IPS-15b (cell line): Measurements from ENCODE around the gene NUFIP2.
"Not testable (repeated sequence)": the region's sequence is repeated elsewhere in the genome, so short reads cannot be mapped to it uniquely, and the experiment has no call there.

Source experiments
- H3K27me3 ChIP-seq: one replicate; pipeline ENCODE4 v1.6.1; 2013; ENCODE audit warnings: low read length; ENCODE audit not compliant: control insufficient read depth, insufficient read depth
- H3K36me3 ChIP-seq: one replicate; pipeline ENCODE4 v1.6.1; 2013; ENCODE audit warnings: low read length; ENCODE audit not compliant: control insufficient read depth, insufficient read depth
- H3K4me1 ChIP-seq: one replicate; pipeline ENCODE4 v1.6.1; 2013; ENCODE audit warnings: mild to moderate bottlenecking, low read length; ENCODE audit not compliant: control insufficient read depth, insufficient read depth
- H3K4me3 ChIP-seq: one replicate; pipeline ENCODE4 v1.5.1; 2013; ENCODE audit warnings: low read depth, low read length
- H3K9ac ChIP-seq: one replicate; pipeline ENCODE4 v1.6.1; 2013; ENCODE audit warnings: low read depth, mild to moderate bottlenecking, low read length
- H3K9me3 ChIP-seq: one replicate; pipeline ENCODE4 v1.6.1; 2013; ENCODE audit warnings: mild to moderate bottlenecking, low read length; ENCODE audit not compliant: control insufficient read depth, insufficient read depth

NUFIP2 gene, protein sequence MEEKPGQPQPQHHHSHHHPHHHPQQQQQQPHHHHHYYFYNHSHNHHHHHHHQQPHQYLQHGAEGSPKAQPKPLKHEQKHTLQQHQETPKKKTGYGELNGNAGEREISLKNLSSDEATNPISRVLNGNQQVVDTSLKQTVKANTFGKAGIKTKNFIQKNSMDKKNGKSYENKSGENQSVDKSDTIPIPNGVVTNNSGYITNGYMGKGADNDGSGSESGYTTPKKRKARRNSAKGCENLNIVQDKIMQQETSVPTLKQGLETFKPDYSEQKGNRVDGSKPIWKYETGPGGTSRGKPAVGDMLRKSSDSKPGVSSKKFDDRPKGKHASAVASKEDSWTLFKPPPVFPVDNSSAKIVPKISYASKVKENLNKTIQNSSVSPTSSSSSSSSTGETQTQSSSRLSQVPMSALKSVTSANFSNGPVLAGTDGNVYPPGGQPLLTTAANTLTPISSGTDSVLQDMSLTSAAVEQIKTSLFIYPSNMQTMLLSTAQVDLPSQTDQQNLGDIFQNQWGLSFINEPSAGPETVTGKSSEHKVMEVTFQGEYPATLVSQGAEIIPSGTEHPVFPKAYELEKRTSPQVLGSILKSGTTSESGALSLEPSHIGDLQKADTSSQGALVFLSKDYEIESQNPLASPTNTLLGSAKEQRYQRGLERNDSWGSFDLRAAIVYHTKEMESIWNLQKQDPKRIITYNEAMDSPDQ

DNA sequence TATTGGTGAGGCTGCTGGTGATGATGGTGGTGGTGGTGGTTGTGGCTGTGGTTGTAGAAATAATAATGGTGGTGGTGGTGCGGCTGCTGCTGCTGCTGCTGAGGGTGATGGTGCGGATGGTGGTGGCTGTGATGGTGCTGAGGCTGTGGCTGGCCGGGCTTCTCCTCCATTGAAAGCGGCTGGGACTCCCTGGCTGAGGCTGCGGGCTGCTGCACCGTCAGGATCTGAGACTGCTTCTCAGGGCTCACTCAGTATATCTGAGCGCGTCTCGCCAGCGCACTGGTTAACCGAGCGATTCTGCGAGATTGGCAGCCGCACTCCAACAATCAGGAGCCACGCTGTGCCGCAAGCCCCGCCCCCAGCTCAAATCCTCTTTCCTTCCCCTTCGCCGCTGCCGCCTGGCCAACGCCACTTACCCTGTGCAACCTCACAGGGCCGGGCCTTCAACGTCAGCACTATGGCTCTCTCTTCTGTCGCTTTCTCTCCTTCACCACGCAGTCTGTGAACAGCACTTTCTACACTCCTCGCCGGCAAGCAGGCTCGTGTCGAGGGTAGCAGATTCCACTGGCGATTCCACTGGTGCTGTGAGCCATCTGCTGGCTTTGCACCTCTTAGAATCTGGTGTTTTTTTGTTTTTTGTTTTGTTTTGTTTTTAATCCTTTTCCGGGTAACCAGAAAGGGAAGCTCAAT is at the start of gene NUFIP2:
NUFIP2 (minus strand) TSS at position 259 of the 690 bp plus-strand sequence; CDS start at position 170, 89 bp downstream.
- H3K4me3 ChIP-seq, result peak within 1 kb of the TSS; percentile 99
- no peaks in the 10 kb centered on the region for H3K4me1 ChIP-seq
- peak within 1 kb of the TSS; percentile 99 for H3K9ac ChIP-seq
- no peaks in the 10 kb centered on the region for H3K9me3 ChIP-seq
- H3K36me3 ChIP-seq, result no peaks in the 10 kb centered on the region
- H3K27me3 ChIP-seq, result no peaks in the 10 kb centered on the region

DNA sequence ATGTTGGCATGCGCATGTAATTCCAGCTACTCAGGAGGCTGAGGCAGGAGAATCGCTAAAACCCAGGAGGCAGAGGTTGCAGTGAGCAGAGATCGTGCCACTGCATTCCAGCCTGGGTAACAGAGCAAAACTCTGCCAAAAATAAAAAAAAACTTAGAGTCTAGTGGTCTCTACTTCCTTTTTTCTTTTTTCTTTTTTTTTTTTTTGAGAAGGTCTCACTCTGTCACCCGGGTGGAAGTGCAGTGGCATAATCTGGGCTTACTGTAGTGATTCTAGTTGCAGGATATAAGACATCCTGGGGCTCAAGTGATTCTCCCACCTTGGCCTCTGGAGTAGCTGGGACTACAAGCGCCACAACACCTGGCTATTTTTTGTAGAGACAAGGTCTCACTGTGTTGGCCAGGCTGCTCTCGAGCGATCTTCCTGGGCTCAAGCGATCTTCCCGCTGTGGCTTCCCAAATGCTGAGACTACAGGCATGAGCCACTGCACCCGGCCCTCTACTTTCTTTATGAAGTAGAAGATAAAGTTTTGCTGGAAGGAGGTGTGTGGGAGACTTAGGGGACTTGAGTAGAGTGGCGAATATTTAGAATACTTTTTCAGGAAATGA is 48.3 kb upstream of the NUFIP2 start:
- H3K4me1 ChIP-seq, result no peaks in the 10 kb centered on the region
- H3K9ac ChIP-seq, result no peak overlapping the region
- no peaks in the 10 kb centered on the region for H3K9me3 ChIP-seq
- no peak overlapping the region for H3K4me3 ChIP-seq
- no peaks in the 10 kb centered on the region for H3K36me3 ChIP-seq
- H3K27me3 ChIP-seq, result no peaks in the 10 kb centered on the region

DNA sequence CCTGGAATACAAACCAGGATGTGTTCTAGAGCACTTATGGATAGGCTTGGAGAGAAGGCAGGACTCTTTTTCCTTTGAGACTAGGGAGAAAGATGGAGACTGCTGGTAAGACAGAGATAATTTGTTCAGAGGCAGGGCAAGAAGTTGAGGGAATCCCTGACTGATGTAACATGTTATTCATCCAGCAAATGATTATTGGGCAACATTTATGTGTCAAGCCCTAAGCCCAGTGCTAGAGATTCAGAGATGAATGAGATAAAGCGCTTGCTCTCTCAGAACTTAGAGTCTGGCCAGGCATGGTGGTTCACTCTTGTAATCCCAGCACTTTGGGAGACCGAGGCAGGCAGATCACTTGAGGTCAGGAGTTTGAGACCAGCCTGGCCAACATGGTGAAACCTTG is 47.8 kb upstream of the NUFIP2 start:
- H3K9ac ChIP-seq, result no peak overlapping the region
- no peaks in the 10 kb centered on the region for H3K9me3 ChIP-seq
- no peaks in the 10 kb centered on the region for H3K4me1 ChIP-seq
- H3K4me3 ChIP-seq, result no peak overlapping the region
- H3K36me3 ChIP-seq, result no peaks in the 10 kb centered on the region
- H3K27me3 ChIP-seq, result no peaks in the 10 kb centered on the region

DNA sequence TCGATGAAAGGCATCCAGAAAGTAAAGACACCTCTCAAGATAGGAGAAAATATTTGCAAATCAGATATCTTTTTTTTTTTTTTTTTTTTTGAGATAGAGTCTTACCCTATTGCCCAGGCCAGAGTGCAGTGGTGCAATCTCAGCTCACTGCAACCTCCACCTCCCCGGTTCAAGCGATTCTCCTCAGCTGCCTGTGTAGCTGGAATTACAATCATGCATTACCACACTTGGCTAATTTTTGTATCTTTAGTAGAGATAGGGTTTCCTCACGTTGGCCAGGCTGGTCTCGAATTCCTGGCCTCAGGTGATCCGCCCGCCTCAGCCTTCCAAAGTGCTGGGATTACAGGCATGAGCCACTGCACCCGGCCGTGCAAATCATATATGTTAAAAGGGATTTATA is 45.1 kb upstream of the NUFIP2 start:
- not testable (repeated sequence) for H3K9me3 ChIP-seq, H3K27me3 ChIP-seq, H3K9ac ChIP-seq, H3K4me3 ChIP-seq, H3K36me3 ChIP-seq, H3K4me1 ChIP-seq

DNA sequence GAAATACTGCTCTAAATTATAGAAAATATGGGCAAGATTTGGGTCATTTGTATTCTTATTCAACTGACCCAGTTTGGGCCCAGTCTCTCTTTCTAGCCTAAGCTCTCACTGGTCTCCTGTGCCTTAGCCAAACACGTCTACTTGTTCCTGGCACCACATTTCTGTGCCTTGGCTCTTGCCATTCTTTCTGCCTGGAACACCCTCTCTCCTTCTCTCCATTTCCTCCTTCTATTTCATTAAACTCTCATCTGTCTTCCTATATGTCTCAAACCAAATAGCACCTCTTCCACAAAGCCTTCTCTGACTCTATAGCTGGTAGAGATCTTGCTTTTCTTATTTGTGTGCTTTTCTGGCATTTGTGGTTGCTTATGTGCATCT is 37.7 kb upstream of the NUFIP2 start:
- H3K27me3 ChIP-seq, result no peaks in the 10 kb centered on the region
- no peak overlapping the region for H3K9ac ChIP-seq
- no peaks in the 10 kb centered on the region for H3K9me3 ChIP-seq
- H3K4me1 ChIP-seq, result no peaks in the 10 kb centered on the region
- H3K4me3 ChIP-seq, result no peak overlapping the region
- H3K36me3 ChIP-seq, result no peaks in the 10 kb centered on the region

DNA sequence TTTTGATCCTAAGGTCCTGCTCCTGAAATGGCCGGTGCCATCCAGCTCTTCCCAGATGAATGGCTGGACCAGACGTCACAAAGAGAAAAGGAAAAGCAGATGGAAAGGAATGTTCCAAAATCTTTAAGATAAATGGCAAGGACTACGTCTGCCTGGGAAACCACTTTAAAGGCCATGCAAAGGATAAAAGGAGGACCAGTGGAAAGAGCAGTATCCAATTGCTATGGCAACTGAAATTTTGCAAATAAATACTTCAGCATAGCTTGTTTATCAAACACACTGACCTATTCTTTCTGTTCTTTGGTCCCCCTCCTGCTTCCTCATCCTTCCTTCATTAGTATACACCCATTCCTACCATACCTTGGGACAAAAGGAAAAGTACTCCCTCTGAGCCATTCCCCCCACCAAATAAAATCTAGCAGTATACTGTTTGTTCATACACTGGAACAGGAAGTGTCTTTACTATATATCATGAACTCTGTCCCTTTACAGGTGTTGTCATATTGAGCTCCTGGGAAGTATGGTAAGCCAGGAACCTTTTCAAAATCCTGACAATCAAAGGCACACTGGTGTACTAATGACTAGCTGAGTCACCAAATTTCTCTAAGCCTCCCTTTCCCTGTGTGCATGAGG is 37.2 kb upstream of the NUFIP2 start:
- no peaks in the 10 kb centered on the region for H3K9me3 ChIP-seq
- no peaks in the 10 kb centered on the region for H3K36me3 ChIP-seq
- no peaks in the 10 kb centered on the region for H3K27me3 ChIP-seq
- H3K4me1 ChIP-seq, result no peaks in the 10 kb centered on the region
- no peak overlapping the region for H3K9ac ChIP-seq
- no peak overlapping the region for H3K4me3 ChIP-seq

DNA sequence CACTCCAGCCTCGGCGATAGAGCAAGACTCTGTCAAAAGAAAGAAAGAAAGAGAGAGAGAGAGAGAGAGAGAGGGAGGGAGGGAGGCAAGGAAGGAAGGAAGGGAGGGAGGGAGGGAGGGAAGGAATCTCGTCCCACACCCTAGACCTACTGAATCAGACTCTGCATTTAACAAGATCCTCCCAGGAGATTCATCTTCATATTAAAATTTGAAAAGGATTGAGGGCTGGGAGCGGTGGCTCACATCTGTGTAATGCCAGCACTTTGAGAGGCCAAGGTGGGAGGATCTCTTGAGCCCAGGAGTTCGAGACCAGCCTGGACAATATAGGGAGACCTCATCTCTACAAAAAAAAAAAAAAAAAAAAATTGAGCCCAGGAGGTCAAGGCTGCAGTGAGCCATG is 33.5 kb upstream of the NUFIP2 start:
- H3K4me1 ChIP-seq, result no peaks in the 10 kb centered on the region
- no peaks in the 10 kb centered on the region for H3K36me3 ChIP-seq
- H3K9ac ChIP-seq, result no peak overlapping the region
- H3K9me3 ChIP-seq, result no peaks in the 10 kb centered on the region
- no peak overlapping the region for H3K4me3 ChIP-seq
- H3K27me3 ChIP-seq, result no peaks in the 10 kb centered on the region

DNA sequence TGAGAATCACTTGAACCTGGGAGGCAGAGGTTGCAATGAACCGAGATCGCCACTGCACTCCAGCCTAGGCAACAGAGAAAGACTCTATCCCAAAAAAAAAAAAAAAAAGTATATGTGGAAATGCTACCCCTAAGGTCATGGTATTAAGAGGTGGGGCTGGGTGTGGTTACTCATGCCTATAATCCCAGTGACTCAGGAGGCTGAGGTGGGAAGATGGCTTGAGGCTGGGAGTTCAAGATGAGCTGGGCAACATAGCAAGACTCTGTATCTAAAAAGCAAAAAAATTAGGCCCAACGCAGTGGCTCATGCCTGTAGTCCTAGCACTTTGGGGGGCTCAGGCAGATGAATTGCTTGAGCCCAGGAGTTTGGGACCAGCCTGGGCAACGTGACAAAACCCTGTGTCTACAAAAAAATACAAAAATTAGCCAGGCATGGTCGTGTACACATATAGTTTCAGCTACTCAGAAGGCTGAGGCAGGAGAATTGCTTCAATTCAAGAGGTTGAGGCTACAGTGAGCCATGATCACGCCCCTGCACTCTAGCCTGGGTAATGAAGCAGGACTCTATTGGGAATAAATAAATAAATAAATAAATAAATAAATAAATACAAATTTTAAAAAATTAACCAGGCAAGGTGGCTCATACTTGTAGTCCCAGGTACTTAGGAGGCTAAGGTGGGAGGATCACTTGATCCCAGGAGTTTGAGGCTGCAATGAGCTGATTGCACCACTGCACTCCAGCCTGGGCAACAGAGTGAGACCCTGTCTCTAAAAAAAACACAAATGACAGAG is 32.3 kb upstream of the NUFIP2 start:
- Histone ChIP-seq H3K9ac (no peak overlapping the region), H3K4me1 (no peaks in the 10 kb centered on the region), H3K4me3 (no peak overlapping the region), H3K36me3 (no peaks in the 10 kb centered on the region), H3K9me3 (no peaks in the 10 kb centered on the region), H3K27me3 (no peaks in the 10 kb centered on the region)

DNA sequence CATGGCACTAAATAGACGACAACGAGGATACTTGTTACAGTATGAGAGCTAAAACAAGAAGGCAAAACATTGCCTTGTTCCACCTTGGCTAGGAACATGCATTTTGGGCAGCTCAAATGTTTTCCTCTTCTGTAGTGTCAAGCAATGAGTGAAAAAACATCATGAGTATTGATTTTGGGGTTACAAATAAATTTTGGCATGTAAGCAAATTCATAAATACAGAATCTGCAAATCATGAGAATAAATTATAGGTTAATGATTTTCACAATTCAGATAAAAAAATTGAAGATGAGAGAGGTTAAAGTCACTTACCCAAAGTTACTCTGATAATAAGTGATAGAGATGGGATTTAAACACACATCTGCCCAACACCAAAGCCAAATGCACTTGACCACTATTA is 28.4 kb upstream of the NUFIP2 start:
- no peak overlapping the region for H3K9ac ChIP-seq
- H3K9me3 ChIP-seq, result no peaks in the 10 kb centered on the region
- no peaks in the 10 kb centered on the region for H3K36me3 ChIP-seq
- no peak overlapping the region for H3K4me3 ChIP-seq
- peaks cover 2% of the 10 kb centered on the region for H3K4me1 ChIP-seq
- no peaks in the 10 kb centered on the region for H3K27me3 ChIP-seq

DNA sequence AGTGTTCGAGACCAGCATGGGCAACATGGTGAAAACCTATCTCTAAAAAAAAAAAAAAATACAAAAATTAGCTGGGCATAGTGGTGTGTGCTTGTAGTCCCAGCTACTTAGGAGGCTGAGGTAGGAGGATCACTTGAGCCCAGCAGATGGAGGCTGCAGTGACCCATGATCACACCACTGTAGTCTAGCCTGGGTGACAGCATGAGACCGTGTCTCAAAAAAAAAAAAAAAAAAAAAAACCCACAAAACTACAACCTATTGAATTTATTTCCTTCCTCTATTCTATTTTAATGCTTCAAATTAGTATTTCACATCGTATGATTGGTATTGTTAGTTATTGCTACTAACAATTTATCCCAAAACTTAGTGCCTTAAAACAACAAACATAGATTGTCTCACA is 9.4 kb upstream of the NUFIP2 start:
- H3K4me1 ChIP-seq, result no peaks in the 10 kb centered on the region
- no peaks in the 10 kb centered on the region for H3K9me3 ChIP-seq
- H3K9ac ChIP-seq, result no peak overlapping the region
- H3K36me3 ChIP-seq, result no peaks in the 10 kb centered on the region
- H3K27me3 ChIP-seq, result no peaks in the 10 kb centered on the region
- H3K4me3 ChIP-seq, result no peak overlapping the region

DNA sequence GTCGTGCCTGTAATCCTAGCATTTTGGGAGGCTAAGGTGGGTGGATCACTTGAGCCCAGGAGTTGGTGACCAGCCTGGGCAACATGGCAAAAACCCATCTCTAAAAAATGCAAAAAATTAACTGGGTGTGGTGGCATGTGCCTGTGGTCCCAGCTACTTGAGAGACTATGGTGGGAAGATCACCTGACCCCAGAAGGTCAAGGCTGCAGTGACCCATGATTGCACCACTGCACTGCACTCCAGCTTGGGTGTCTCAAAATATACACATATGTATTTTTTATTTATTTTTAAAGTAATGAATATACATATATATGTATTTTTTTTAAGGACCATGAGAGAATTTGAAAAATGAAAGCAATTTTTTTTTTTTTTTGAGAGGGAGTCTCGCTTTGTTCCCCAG is 5.1 kb upstream of the NUFIP2 start:
- H3K4me1 ChIP-seq, result no peaks in the 10 kb centered on the region
- H3K36me3 ChIP-seq, result no peaks in the 10 kb centered on the region
- H3K4me3 ChIP-seq, result no peak overlapping the region
- no peak overlapping the region for H3K9ac ChIP-seq
- H3K9me3 ChIP-seq, result no peaks in the 10 kb centered on the region
- no peaks in the 10 kb centered on the region for H3K27me3 ChIP-seq
